Thyroid gland (tissue), 4 donors: ENCODE measurements around the gene KAT6B.

Source experiments
- POLR2A ChIP-seq, 2 donors: fragments of 450-650 bp; IDR thresholded peaks; one replicate each; pipeline ENCODE4 v1.6.1; 2017; ENCODE audit warnings: antibody characterized with exemption in 2 of 2, mild to moderate bottlenecking in 2 of 2, moderate library complexity in 1 of 2
- TF ChIP-seq, protein P1 (sequence below), 6 experiments: fragments of 200-600 bp in 3 of 6; fragments of 450-650 bp in 3 of 6; sonication (generic) in 3 of 6; IDR thresholded peaks; one replicate each; pipeline ENCODE4 v1.5.1; 2016 to 2019; ENCODE audit warnings: antibody characterized with exemption in 6 of 6, mild to moderate bottlenecking in 2 of 6, inconsistent platforms in 1 of 6, moderate library complexity in 1 of 6

DNA sequence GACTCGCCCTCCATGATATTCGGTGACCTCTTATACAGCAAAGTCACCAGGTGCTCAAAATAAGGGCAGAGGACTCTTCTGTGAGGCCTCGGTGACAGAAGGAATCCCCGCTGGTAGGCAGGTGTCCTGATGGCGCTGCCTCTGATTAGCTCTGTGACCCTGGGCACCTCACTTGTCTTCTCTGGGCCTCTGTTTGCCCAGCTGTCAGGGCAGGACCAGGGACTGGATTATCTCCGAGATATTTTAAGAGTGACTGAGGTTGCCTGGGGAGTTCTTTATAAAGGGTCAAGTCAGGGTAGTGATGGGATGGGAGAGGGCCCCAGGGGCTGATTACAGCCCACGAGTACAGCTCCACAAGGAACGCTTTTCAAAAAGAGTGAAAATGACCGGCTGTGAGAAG is 214.2 kb downstream of the KAT6B start:
- no peak for TF ChIP-seq POLR2A (IDR thresholded peaks at IDR 0.05)
- TF ChIP-seq, protein P1, sequence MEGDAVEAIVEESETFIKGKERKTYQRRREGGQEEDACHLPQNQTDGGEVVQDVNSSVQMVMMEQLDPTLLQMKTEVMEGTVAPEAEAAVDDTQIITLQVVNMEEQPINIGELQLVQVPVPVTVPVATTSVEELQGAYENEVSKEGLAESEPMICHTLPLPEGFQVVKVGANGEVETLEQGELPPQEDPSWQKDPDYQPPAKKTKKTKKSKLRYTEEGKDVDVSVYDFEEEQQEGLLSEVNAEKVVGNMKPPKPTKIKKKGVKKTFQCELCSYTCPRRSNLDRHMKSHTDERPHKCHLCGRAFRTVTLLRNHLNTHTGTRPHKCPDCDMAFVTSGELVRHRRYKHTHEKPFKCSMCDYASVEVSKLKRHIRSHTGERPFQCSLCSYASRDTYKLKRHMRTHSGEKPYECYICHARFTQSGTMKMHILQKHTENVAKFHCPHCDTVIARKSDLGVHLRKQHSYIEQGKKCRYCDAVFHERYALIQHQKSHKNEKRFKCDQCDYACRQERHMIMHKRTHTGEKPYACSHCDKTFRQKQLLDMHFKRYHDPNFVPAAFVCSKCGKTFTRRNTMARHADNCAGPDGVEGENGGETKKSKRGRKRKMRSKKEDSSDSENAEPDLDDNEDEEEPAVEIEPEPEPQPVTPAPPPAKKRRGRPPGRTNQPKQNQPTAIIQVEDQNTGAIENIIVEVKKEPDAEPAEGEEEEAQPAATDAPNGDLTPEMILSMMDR (IDR thresholded peaks at IDR 0.05): no peak
